HG03175 (cell line): Measurements from ENCODE around the gene GPN1.
A peak's percentile ranks its signal among the peaks of the same experiment; 100 is the strongest.
"Not testable (repeated sequence)": the region's sequence is repeated elsewhere in the genome, so short reads cannot be mapped to it uniquely, and the experiment has no call there.

ENCODE experiments used
- ATAC-seq: cut with Tn5 transposase; IDR thresholded peaks from one replicate; pipeline ENCODE4 v1.9.1; 2021; ENCODE audit warnings: mild to moderate bottlenecking, moderate library complexity; ENCODE audit not compliant: unreplicated experiment

GPN1 gene

DNA sequence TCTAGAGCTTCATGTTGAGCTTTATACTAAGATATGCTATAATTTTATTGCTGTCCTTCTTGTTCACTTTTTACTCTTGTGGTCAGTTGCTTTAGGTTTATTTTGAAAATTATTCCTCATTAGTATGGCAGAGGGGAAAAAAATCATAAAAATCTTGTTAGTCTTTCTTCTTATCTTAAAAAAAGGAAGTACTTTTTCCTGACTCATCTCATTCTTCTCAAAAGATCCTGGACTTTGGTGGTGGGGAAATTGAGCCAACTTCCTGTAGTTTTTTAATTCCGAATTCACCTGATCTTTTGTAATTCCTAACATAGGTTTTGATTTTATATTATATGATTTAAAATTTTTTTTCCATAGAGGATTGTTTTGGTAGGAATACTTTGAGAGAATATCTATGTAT, 38.6 kb downstream of the GPN1 start:
- ATAC-seq, result no peak

DNA sequence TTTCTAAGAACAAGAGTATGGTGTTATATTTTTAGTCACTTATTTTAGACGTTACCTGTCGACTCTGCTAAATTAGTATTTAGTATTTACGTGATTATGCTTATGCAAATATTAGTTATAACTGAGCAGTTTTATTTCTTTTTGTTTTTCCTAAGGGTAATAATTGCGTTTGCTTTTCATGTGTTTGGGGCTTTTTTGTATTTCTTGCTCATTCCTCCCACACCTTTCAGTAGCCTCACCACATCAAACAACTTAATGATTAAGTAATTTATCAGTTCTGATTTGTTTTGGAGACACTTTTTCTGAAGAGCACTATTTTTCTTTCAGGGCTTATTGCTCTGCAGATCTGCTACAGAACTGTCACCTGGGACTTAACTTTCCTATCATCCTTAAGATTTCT, 42.4 kb downstream of the GPN1 start:
- ATAC-seq, result no peak

DNA sequence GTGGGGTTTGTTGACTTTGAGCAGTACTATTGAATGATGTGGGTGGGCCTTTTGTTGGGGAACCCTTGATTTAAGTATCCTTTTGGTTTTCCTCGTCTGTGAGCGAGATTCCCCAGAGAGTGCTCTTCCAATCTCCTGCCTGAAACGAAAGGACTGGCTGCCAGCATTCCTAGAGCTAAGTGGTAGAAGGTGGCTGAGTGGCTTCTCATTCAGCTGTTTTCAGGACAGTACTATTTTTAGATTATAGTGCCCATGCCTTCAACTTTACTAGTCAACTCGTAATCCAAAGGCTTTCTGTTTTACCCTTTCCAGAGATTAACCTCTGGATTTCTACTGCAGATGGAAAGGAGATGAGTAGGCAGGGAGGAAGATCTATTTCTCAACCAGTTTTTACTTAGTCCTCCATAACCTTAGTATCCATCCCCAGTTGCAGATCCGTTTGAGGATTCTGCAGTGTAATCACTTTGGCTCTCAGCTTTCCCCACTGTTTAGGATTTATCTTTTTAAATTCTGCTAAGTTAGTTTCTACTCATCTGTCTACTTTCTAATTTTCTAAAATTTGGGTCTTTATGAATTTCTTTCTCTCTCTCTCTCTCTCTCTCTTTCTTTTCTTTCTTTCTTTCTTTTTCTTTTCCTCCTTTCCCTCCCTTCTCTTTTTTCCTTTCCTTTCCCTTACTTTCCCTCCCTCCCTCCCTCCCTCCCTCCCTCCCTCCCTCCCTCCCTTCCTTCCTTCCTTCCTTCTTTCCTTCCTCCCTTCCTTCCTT, 44.1 kb downstream of the GPN1 start:
- ATAC-seq, result no peak

DNA sequence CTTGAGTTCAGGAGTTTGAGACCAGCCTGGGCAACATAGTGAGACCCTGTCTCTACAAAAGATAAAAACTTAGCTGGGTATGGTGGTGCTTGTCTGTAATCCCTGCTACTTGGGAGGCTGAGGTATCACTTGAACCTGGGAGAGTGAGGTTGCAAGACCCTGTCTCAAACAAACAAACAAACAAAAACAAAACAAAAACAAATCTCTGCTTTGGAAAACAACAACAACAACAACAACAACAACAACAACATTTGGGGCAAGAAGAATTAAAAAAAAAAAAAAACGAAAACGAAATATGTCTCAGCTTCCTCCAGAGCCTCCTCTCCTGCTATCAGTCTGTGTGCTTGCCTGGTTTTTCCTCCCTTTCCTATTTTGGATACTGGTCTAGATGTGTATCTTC, 51.7 kb downstream of the GPN1 start:
- no peak for ATAC-seq

DNA sequence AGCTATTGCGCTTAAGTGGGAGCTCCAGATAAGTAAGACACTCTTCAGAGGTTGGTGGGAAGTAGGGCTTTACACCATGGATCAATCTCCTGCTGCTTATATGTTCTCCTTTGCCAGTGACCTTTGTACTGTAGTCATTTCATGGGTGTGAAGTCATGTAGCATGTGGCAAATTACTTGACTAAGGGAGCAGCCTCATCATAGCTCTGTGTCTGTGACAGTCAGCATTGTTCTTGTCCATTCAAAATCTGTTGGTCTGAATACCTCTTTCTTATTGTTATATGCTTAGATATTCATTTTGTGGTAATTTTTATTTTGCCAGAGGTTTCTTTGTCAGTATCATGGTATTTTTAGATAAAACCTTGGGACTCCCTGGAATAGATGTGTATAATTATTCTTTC, 53.0 kb downstream of the GPN1 start:
- ATAC-seq, result no peak

DNA sequence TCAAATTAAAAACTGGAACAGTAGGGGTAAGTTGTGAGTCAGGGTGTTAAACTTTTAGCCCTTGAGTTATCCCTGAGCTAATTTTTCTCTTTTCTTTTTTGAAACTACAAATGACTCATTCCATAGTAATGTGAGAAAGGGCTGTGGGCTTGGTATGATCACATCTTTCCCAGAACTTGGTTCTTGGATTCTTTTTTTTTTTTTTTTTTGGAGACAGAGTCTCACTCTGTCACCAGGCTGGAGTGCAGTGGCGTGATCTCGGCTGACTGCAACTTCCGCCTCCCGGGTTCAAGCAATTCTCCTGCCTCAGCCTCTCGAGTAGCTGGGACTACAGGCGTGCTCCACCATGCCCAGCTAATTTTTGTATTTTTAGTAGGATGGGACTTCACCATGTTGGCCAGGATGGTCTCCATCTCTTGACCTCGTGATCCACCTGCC, 53.5 kb downstream of the GPN1 start:
- ATAC-seq, result not testable (repeated sequence)

DNA sequence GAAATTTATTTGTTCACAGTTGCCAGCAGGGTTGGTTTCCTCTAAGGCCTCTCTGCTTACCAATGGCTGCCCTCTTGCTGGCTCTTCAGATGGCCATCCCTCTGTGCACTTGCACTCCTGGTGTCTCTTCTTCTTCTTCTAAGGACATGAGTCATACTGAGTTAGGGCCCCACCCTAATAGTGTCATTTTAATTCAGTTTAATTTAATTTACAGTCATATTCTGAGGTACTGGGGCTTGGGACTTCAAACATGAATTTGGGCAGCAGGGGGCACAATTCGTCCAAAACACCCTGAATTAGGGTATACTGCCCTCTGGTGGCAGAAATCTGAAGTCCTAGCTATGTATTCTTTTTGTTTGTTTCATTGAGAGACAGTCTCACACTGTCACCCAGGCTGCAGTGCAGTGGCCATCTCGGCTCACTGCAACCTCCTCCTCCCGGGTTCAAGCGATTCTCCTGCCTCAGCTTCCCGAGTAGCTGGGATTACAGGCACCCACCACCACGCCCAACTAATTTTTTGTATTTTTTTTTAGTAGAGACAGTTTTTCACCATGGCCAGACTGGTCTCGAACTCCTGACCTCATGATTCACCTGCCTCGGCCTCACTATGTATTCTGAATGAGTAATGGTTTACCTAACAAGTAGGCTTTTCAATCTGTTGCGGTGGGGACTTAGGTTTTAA, 54.7 kb downstream of the GPN1 start:
- ATAC-seq, result peak; percentile 94

DNA sequence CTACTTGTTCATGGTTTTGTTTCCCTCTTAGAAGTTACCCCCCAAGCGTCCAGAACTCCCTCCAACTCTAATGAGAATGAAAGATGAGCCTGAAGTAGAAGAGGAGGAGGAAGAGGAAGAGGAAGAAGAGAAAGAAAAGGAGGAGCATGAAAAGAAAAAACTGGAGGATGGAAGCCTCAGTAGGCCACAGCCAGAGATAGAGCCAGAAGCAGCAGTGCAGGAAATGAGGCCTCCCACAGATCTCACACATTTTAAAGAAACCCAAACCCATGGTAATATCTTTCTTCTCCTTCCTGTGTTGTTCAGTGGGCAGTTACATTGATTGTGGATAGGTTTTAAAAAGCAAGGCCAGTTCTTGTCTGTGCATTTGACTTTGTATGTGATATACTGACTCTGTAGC, 56.2 kb downstream of the GPN1 start:
- ATAC-seq, result not testable (repeated sequence)

DNA sequence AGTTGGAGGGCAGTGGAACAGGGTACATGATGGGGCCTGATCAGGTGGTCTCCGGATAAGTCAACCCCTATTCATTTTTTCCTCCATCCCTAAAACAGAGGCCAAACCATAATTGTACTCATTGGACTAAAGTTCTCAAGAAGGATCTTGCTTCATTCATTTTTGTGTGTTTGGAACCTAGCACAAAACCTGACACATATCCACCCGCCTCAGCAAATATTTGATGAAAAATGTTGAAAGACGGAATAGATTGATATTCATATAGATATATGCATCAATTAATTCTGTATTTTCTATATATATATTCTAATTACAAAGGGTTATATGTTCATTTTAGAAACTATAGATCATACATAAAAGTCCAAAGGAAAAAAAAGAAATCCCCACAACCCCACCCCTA, 56.7 kb downstream of the GPN1 start:
- ATAC-seq, result no peak

DNA sequence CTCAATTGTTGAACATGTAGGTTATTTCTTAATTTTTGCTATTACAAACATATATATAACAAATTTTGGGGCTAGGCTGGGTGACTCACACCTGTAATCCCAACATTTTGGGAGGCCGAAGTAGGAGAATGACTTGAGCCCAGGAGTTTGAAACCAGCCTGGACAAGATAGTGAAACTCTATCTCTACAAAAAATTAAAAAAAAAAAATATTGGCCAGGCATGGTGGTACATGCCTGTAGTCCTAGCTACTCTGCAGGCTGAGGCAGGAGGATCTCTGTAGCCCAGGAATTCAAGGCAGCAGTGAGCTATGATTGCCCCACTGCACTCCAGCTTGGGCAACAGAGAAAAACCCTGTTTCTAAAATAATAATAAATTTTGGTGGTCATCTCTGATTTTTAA, 58.4 kb downstream of the GPN1 start:
- no peak for ATAC-seq

DNA sequence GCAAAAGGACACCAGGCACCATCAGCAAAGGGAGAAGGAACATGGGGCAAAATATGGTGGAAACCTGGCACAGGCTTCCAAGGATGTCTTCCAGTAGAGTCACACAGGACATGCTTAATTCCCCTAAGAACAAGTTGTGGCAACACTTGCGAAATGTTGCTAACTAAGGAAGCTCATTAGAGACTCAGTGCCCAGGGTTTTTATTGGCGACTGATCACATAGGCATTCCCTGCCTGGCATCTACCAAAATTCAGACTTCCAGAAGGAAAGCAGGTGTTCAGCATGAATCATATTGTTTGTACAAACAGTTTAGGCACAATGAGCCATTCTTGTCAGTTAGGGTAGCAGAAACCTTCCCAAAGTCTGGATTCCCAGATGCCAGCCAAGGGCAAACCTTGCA, 60.6 kb downstream of the GPN1 start:
- ATAC-seq, result no peak

DNA sequence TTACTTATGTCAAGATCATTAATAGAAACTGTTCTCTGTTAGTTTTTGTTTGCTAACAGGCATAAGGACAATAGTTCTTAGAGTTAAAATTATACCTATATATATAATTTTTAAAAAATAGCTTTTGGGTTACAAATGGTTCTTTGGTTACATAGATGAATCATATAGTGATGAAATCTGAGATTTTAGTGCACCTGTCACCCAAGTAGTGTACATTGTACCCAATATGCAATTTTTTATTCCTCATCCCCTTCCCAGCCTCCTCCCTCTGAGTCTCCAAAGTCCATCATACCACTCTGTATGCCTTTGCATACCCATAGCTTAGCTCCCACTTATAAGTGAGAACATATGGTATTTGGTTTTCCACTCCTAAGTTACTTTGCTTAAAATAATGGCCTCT, 61.2 kb downstream of the GPN1 start:
- ATAC-seq, result no peak

DNA sequence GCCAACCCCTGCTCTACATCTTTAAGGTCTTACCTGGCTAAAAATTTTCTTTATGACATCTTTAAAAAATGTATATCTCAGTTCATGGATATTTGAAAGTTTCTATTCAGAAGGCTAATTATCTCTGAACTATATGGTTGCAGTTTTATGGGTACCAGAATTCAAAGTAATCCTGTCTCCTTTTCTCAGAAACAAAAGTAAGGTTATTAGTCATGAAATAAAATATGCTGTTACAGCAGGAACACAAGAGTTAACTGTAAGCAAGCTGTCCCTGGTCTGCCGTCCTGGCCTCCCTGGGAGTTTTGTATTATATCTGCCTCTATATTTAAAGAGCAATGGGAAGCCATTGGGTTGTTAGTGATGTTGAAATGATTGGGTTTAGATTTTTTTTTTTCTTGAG, 68.8 kb downstream of the GPN1 start:
- no peak for ATAC-seq
